K562 (cell line): ENCODE measurements around the gene USP5. TPM values are rescaled to one million over a fixed set of nuclear protein-coding genes. Genes with fewer than 3 reads are reported as not detected.

Source experiments
- CHD4 ChIP-seq: fragments of 200-600 bp; sonication (generic); IDR thresholded peaks from 3 replicates; pipeline ENCODE4 v1.6.1; 2012; ENCODE audit warnings: low read depth, mild to moderate bottlenecking, mixed read lengths, low read length, inconsistent platforms; ENCODE audit not compliant: insufficient read depth, insufficient replicate concordance, poor library complexity, severe bottlenecking
- FIP1L1 ChIP-seq: fragments of 200-400 bp; formaldehyde crosslinking; IDR thresholded peaks from 2 replicates; pipeline ENCODE4 v1.6.1; 2018; ENCODE audit warnings: mild to moderate bottlenecking, low read depth, low read length; ENCODE audit not compliant: poor library complexity, severe bottlenecking
- JUND ChIP-seq, 2 experiments: IDR thresholded peaks; 2 replicates in 1 of 2; 3 replicates in 1 of 2; pipeline ENCODE4 v1.6.1; 2011; ENCODE audit warnings: borderline replicate concordance in 2 of 2, low read depth in 2 of 2, low read length in 2 of 2, improper control_type of control experiment in 1 of 2, missing biosample characterization in 1 of 2, missing genetic modification characterization in 1 of 2, missing genetic modification reagents in 1 of 2
- MCM7 ChIP-seq, 2 experiments: fragments of 450-650 bp; IDR thresholded peaks; 2 replicates each; pipeline ENCODE4 v1.6.1; 2016 to 2018
- MXD1 ChIP-seq: fragments of 250-450 bp; sonication (Bioruptor Pico); IDR thresholded peaks from 2 replicates; pipeline ENCODE4 v1.8.0; 2021; ENCODE audit warnings: borderline replicate concordance, mild to moderate bottlenecking, moderate library complexity; ENCODE audit not compliant: poor library complexity, severe bottlenecking
- NCOA2 ChIP-seq, 2 experiments: fragments of 450-650 bp; IDR thresholded peaks; 2 replicates each; pipeline ENCODE4 v1.6.1; 2018; ENCODE audit warnings: mild to moderate bottlenecking in 2 of 2, moderate library complexity in 1 of 2; ENCODE audit not compliant: partially characterized antibody in 2 of 2
- NONO ChIP-seq, 2 experiments: fragments of 200-400 bp in 1 of 2; fragments of 450-650 bp in 1 of 2; formaldehyde crosslinking in 1 of 2; IDR thresholded peaks; 2 replicates each; pipeline ENCODE4 v1.6.1; 2017; ENCODE audit warnings: low read depth in 2 of 2, mild to moderate bottlenecking in 2 of 2, moderate library complexity in 2 of 2, low read length in 1 of 2
- SMARCA4 ChIP-seq: fragments of 450-650 bp; IDR thresholded peaks from 2 replicates; pipeline ENCODE4 v1.6.1; 2016
- SP2 ChIP-seq: IDR thresholded peaks from 2 replicates; pipeline ENCODE4 v1.6.1; 2011; ENCODE audit warnings: mild to moderate bottlenecking, low read depth, low read length, moderate library complexity; ENCODE audit not compliant: poor library complexity, severe bottlenecking; ENCODE audit errors: extremely low read depth
- ZNF354B ChIP-seq: fragments of 250-450 bp; sonication (Bioruptor Pico); IDR thresholded peaks from 2 replicates; pipeline ENCODE4 v1.4.0; 2020
- ZNF75A ChIP-seq: fragments of 450-650 bp; formaldehyde crosslinking; IDR thresholded peaks from 2 replicates; pipeline ENCODE4 v1.4.0; 2020; ENCODE audit warnings: mild to moderate bottlenecking
- polyA plus RNA-seq, 8 experiments: library from polyadenylated mRNA; depleted of rRNA in 4 of 8; stranded (reverse) in 5 of 8; unstranded in 3 of 8; fragments of >200 nt; fragmentation: Nextera tagmentation in 2 of 8; fragmentation: Illumina TruSeq in 1 of 8; extraction: Ambion mirVana in 2 of 8; extraction: Trizol in 1 of 8; gene quantifications; 2 replicates each; pipeline versions ENCODE4 v1.2.1 to v1.2.3, GENCODE V29; 2011 to 2014; ENCODE audit warnings: inconsistent platforms in 1 of 8, missing spikeins in 1 of 8
- total RNA-seq, 7 experiments: library from RNA; depleted of rRNA in 6 of 7; stranded (reverse); fragments of >200 nt in 6 of 7; fragmentation: Illumina TruSeq in 2 of 7; extraction: Trizol in 2 of 7; gene quantifications; 2 replicates each; pipeline versions ENCODE4 v1.2.1 to v1.2.3, GENCODE V29; 2011 to 2021; ENCODE audit warnings: low replicate concordance in 1 of 7
- TF ChIP-seq, protein P1 (sequence below): fragments of 250-450 bp; sonication (Bioruptor Pico); IDR thresholded peaks from 2 replicates; pipeline ENCODE4 v1.5.1; 2021; ENCODE audit warnings: mild to moderate bottlenecking
- TF ChIP-seq, protein P2 (sequence below), 2 experiments: fragments of 450-650 bp in 1 of 2; IDR thresholded peaks; 2 replicates each; pipeline ENCODE4 v1.6.1; 2011 to 2017; ENCODE audit warnings: low read depth in 2 of 2, antibody characterized with exemption in 1 of 2, borderline replicate concordance in 1 of 2, low read length in 1 of 2, mild to moderate bottlenecking in 1 of 2, mixed read lengths in 1 of 2; ENCODE audit not compliant: control insufficient read depth in 1 of 2
- TF ChIP-seq, protein P3 (sequence below): fragments of 250-450 bp; sonication (Bioruptor Pico); IDR thresholded peaks from 2 replicates; pipeline ENCODE4 v1.9.0; 2021; ENCODE audit warnings: mild to moderate bottlenecking
- TF ChIP-seq, protein P4 (sequence below): fragments of 450-650 bp; formaldehyde crosslinking; IDR thresholded peaks from 2 replicates; pipeline ENCODE4 v1.4.0; 2022; ENCODE audit warnings: missing genetic modification characterization
- TF ChIP-seq, protein P5 (sequence below): fragments of 450-650 bp; formaldehyde crosslinking; IDR thresholded peaks from 2 replicates; pipeline ENCODE4 v1.4.0; 2020; ENCODE audit warnings: mild to moderate bottlenecking, moderate library complexity

USP5 gene
- total and polyA plus RNA-seq, 9 of the 15 experiments (the other 6 are each of a cell fraction or from before 2014, with no cell fraction given) = 1.4 to 107 (median 48.6) TPM

- TF ChIP-seq, protein P1, sequence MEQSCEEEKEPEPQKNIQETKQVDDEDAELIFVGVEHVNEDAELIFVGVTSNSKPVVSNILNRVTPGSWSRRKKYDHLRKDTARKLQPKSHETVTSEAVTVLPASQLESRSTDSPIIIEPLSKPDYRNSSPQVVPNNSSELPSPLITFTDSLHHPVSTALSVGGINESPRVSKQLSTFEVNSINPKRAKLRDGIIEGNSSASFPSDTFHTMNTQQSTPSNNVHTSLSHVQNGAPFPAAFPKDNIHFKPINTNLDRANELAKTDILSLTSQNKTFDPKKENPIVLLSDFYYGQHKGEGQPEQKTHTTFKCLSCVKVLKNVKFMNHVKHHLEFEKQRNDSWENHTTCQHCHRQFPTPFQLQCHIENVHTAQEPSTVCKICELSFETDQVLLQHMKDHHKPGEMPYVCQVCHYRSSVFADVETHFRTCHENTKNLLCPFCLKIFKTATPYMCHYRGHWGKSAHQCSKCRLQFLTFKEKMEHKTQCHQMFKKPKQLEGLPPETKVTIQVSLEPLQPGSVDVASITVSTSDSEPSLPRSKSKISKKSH (CRISPR knock-in tag) = no peak
- TF ChIP-seq JUND (IDR thresholded peaks at IDR 0.05; ENCODE audit: borderline replicate concordance, low read depth, low read length) (peak; percentile 30; the same call in 1 of the 2 replicates), JUND (tag; IDR thresholded peaks at IDR 0.05; ENCODE audit: borderline replicate concordance, low read depth, low read length) (no peak; the same call in 2 of the 3 replicates), MXD1 (CRISPR knock-in tag) (no peak), ZNF75A (CRISPR knock-in tag) (no peak), MCM7 (IDR thresholded peaks at IDR 0.05) (no peak), SMARCA4 (no peak), ZNF354B (CRISPR knock-in tag) (no peak), NONO (IDR thresholded peaks at IDR 0.05; ENCODE audit: low read depth in 2 of 2, low read length in 1 of 2) (no peak), NCOA2 (IDR thresholded peaks at IDR 0.05; ENCODE audit: partially characterized antibody in 2 of 2) (no peak), SP2 (no peak), FIP1L1 (no peak), CHD4 (no peak)
- TF ChIP-seq, protein P2, sequence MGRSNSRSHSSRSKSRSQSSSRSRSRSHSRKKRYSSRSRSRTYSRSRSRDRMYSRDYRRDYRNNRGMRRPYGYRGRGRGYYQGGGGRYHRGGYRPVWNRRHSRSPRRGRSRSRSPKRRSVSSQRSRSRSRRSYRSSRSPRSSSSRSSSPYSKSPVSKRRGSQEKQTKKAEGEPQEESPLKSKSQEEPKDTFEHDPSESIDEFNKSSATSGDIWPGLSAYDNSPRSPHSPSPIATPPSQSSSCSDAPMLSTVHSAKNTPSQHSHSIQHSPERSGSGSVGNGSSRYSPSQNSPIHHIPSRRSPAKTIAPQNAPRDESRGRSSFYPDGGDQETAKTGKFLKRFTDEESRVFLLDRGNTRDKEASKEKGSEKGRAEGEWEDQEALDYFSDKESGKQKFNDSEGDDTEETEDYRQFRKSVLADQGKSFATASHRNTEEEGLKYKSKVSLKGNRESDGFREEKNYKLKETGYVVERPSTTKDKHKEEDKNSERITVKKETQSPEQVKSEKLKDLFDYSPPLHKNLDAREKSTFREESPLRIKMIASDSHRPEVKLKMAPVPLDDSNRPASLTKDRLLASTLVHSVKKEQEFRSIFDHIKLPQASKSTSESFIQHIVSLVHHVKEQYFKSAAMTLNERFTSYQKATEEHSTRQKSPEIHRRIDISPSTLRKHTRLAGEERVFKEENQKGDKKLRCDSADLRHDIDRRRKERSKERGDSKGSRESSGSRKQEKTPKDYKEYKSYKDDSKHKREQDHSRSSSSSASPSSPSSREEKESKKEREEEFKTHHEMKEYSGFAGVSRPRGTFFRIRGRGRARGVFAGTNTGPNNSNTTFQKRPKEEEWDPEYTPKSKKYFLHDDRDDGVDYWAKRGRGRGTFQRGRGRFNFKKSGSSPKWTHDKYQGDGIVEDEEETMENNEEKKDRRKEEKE (IDR thresholded peaks at IDR 0.05; ENCODE audit: borderline replicate concordance in 1 of 2, control insufficient read depth in 1 of 2, low read depth in 2 of 2, low read length in 1 of 2) = no peak
- TF ChIP-seq, protein P3, sequence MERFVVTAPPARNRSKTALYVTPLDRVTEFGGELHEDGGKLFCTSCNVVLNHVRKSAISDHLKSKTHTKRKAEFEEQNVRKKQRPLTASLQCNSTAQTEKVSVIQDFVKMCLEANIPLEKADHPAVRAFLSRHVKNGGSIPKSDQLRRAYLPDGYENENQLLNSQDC = no peak
- TF ChIP-seq, protein P4, sequence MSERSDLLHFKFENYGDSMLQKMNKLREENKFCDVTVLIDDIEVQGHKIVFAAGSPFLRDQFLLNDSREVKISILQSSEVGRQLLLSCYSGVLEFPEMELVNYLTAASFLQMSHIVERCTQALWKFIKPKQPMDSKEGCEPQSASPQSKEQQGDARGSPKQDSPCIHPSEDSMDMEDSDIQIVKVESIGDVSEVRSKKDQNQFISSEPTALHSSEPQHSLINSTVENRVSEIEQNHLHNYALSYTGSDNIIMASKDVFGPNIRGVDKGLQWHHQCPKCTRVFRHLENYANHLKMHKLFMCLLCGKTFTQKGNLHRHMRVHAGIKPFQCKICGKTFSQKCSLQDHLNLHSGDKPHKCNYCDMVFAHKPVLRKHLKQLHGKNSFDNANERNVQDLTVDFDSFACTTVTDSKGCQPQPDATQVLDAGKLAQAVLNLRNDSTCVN (CRISPR knock-in tag) = no peak
- TF ChIP-seq, protein P5, sequence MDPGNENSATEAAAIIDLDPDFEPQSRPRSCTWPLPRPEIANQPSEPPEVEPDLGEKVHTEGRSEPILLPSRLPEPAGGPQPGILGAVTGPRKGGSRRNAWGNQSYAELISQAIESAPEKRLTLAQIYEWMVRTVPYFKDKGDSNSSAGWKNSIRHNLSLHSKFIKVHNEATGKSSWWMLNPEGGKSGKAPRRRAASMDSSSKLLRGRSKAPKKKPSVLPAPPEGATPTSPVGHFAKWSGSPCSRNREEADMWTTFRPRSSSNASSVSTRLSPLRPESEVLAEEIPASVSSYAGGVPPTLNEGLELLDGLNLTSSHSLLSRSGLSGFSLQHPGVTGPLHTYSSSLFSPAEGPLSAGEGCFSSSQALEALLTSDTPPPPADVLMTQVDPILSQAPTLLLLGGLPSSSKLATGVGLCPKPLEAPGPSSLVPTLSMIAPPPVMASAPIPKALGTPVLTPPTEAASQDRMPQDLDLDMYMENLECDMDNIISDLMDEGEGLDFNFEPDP = no peak
Observed at GRCh38 chr12:6825398-6826124, 26.4 kb upstream of the USP5 start (continued).
